ENCODE results near the gene MYOF.

DNA sequence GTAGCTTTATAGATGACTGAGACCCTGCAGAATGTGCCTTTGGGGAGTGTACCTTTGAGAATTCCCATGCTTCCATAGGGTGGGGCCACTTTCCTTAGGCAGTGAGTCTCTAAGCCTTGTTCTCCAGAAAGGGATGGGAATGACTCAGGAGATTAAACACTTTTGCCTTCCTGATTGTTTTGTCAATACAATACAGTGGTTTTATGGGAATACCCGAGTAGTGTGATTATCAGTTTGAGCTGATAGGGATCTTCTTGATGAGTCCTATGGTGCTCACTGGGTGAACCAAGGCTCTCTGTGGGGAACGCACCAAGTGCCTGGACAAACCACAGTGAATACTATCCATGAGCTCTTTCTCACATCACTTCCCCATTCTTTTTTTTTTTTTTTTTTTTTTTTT, 6.3 kb downstream of the MYOF start:
- TF ChIP-seq, protein P1, sequence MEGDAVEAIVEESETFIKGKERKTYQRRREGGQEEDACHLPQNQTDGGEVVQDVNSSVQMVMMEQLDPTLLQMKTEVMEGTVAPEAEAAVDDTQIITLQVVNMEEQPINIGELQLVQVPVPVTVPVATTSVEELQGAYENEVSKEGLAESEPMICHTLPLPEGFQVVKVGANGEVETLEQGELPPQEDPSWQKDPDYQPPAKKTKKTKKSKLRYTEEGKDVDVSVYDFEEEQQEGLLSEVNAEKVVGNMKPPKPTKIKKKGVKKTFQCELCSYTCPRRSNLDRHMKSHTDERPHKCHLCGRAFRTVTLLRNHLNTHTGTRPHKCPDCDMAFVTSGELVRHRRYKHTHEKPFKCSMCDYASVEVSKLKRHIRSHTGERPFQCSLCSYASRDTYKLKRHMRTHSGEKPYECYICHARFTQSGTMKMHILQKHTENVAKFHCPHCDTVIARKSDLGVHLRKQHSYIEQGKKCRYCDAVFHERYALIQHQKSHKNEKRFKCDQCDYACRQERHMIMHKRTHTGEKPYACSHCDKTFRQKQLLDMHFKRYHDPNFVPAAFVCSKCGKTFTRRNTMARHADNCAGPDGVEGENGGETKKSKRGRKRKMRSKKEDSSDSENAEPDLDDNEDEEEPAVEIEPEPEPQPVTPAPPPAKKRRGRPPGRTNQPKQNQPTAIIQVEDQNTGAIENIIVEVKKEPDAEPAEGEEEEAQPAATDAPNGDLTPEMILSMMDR (IDR thresholded peaks at IDR 0.05 in 4 of 5, conservative IDR thresholded peaks at IDR 0.05 in 1 of 5), result no peak
- no peak for TF ChIP-seq POLR2A (IDR thresholded peaks at IDR 0.05)
